Neural progenitor cell (in vitro differentiated cells): ENCODE data around the gene EPS8. TPM values are rescaled to one million over a fixed set of nuclear protein-coding genes. Genes with fewer than 3 reads are reported as not detected.
A peak's percentile ranks its signal among the peaks of the same experiment; 100 is the strongest.

ENCODE experiments used
- DNase-seq: peaks from one replicate; pipeline ENCODE4 v3.0.0-alpha.2; 2016; ENCODE audit warnings: low spot score
- H2AFZ ChIP-seq: fragments of 200-600 bp; sonication (generic); replicated peaks from 2 replicates; pipeline ENCODE4 v1.6.1; 2016; ENCODE audit warnings: antibody characterized with exemption
- H3F3A ChIP-seq: fragments of 200-600 bp; sonication (generic); 2 replicates; pipeline ENCODE4 v1.6.1; 2016; ENCODE audit warnings: antibody characterized with exemption, low read depth
- H3K27ac ChIP-seq: fragments of 200-600 bp; sonication (generic); 2 replicates; pipeline ENCODE4 v1.5.1; 2016; ENCODE audit warnings: mild to moderate bottlenecking
- H3K27me3 ChIP-seq: fragments of 200-600 bp; sonication (generic); 2 replicates; pipeline ENCODE4 v1.6.1; 2016; ENCODE audit warnings: mild to moderate bottlenecking, moderate library complexity
- H3K36me3 ChIP-seq: fragments of 200-600 bp; sonication (generic); 2 replicates; pipeline ENCODE4 v1.5.1; 2016
- H3K4me1 ChIP-seq: fragments of 200-600 bp; sonication (generic); 2 replicates; pipeline ENCODE4 v1.6.1; 2016; ENCODE audit warnings: mixed run types
- H3K4me2 ChIP-seq: fragments of 200-600 bp; sonication (generic); 2 replicates; pipeline ENCODE4 v1.6.1; 2016
- H3K4me3 ChIP-seq: fragments of 200-600 bp; sonication (generic); 2 replicates; pipeline ENCODE4 v1.5.1; 2016
- H3K79me2 ChIP-seq: fragments of 200-600 bp; sonication (generic); 2 replicates; pipeline ENCODE4 v1.6.1; 2016; ENCODE audit warnings: low read depth
- H3K9ac ChIP-seq: fragments of 200-600 bp; sonication (generic); 2 replicates; pipeline ENCODE4 v1.6.1; 2016
- H3K9me3 ChIP-seq: fragments of 200-600 bp; sonication (generic); 2 replicates; pipeline ENCODE4 v1.5.1; 2016; ENCODE audit warnings: low read depth
- H4K20me1 ChIP-seq: fragments of 200-600 bp; sonication (generic); 2 replicates; pipeline ENCODE4 v1.6.1; 2016; ENCODE audit warnings: low read depth
- H3K27ac Mint-ChIP-seq: 3 replicates; pipeline ENCODE4 v1.8.0; 2021; ENCODE audit warnings: mixed read lengths
- H3K27me3 Mint-ChIP-seq: 2 replicates; pipeline ENCODE4 v1.8.0; 2022; ENCODE audit warnings: low read depth, mild to moderate bottlenecking, inconsistent platforms, moderate library complexity, mixed read lengths; ENCODE audit not compliant: insufficient read depth
- H3K36me3 Mint-ChIP-seq: 3 replicates; pipeline ENCODE4 v1.8.0; 2021; ENCODE audit warnings: mixed read lengths
- H3K4me1 Mint-ChIP-seq: 3 replicates; pipeline ENCODE4 v1.8.0; 2021; ENCODE audit warnings: mixed read lengths
- H3K4me3 Mint-ChIP-seq: 3 replicates; pipeline ENCODE4 v1.8.0; 2021; ENCODE audit warnings: mild to moderate bottlenecking, moderate library complexity, mixed read lengths
- H3K9me3 Mint-ChIP-seq: 3 replicates; pipeline ENCODE4 v1.8.0; 2020; ENCODE audit warnings: mixed read lengths
- CTCF ChIP-seq: fragments of 200-600 bp; sonication (generic); IDR thresholded peaks from 2 replicates; pipeline ENCODE4 v1.5.1; 2017; ENCODE audit warnings: antibody characterized with exemption, mild to moderate bottlenecking
- EZH2 ChIP-seq: fragments of 200-600 bp; sonication (generic); IDR thresholded peaks from 2 replicates; pipeline ENCODE4 v1.6.1; 2017; ENCODE audit warnings: antibody characterized with exemption, mild to moderate bottlenecking, moderate library complexity
- EZH2phosphoT487 ChIP-seq: fragments of 200-600 bp; sonication (generic); IDR thresholded peaks from 2 replicates; pipeline ENCODE4 v1.6.1; 2017; ENCODE audit warnings: antibody characterized with exemption
- total RNA-seq: library from RNA; depleted of rRNA; stranded (reverse); fragments of >200 nt; gene quantifications from 2 replicates; pipeline ENCODE4 v1.2.3, GENCODE V29; 2015; ENCODE audit warnings: low replicate concordance

EPS8 gene
- total RNA-seq, 1 donor from 2014 or later: 17.0 TPM

- no peak overlapping the region for H2AFZ ChIP-seq
- Mint-ChIP-seq H3K27ac (peak overlapping the region; percentile 85), H3K27me3 (no peaks in the 10 kb centered on the region), H3K4me1 (peaks cover 58% of the 10 kb centered on the region), H3K36me3 (peaks cover 4% of the 10 kb centered on the region), H3K4me3 (no peak overlapping the region), H3K9me3 (no peaks in the 10 kb centered on the region)
- no peak for TF ChIP-seq CTCF
- TF ChIP-seq EZH2: no peak
- no peak for TF ChIP-seq EZH2phosphoT487
- H3K27ac ChIP-seq: no peak overlapping the region
- no peak overlapping the region for H3K4me3 ChIP-seq
- H3F3A ChIP-seq: no peaks in the 10 kb centered on the region
- H4K20me1 ChIP-seq: no peaks in the 10 kb centered on the region
- H3K9ac ChIP-seq: no peak overlapping the region
- H3K4me1 ChIP-seq: peaks cover 13% of the 10 kb centered on the region
- no peaks in the 10 kb centered on the region for H3K36me3 ChIP-seq
- DNase-seq: peak; percentile 19
- H3K4me2 ChIP-seq: no peak overlapping the region
- no peaks in the 10 kb centered on the region for H3K79me2 ChIP-seq
- H3K27me3 ChIP-seq: no peaks in the 10 kb centered on the region
- H3K9me3 ChIP-seq: no peaks in the 10 kb centered on the region
Observed at GRCh38 chr12:15672671-15673270, 116.4 kb downstream of the EPS8 start.

- Histone ChIP-seq H3K4me1 (no peaks in the 10 kb centered on the region), H3K9ac (no peak overlapping the region), H3K4me2 (no peak overlapping the region), H3K4me3 (no peak overlapping the region), H3K27me3 (no peaks in the 10 kb centered on the region), H3F3A (no peaks in the 10 kb centered on the region), H3K27ac (no peak overlapping the region), H3K36me3 (no peaks in the 10 kb centered on the region), H3K9me3 (no peaks in the 10 kb centered on the region), H4K20me1 (no peaks in the 10 kb centered on the region), H2AFZ (no peak overlapping the region), H3K79me2 (no peaks in the 10 kb centered on the region)
- Mint-ChIP-seq H3K9me3 (no peaks in the 10 kb centered on the region), H3K36me3 (peaks cover 8% of the 10 kb centered on the region), H3K4me1 (peaks cover 44% of the 10 kb centered on the region), H3K27me3 (no peaks in the 10 kb centered on the region), H3K27ac (no peak overlapping the region), H3K4me3 (no peak overlapping the region)
- no peak for DNase-seq
- TF ChIP-seq EZH2phosphoT487: no peak
- no peak for TF ChIP-seq CTCF
- TF ChIP-seq EZH2: no peak
Observed at GRCh38 chr12:15670756-15671155, 118.4 kb downstream of the EPS8 start.

GRCh38 chr12:15669256-15669948, 119.8 kb downstream of the EPS8 start:
- TF ChIP-seq CTCF (no peak), EZH2 (no peak), EZH2phosphoT487 (no peak)
- no peaks in the 10 kb centered on the region for H4K20me1 ChIP-seq

More at GRCh38 chr12:15669256-15669948, 119.8 kb downstream of the EPS8 start:
- Mint-ChIP-seq H3K36me3 (peaks cover 10% of the 10 kb centered on the region), H3K27me3 (no peaks in the 10 kb centered on the region), H3K4me3 (no peak overlapping the region), H3K9me3 (no peaks in the 10 kb centered on the region), H3K4me1 (peaks cover 36% of the 10 kb centered on the region), H3K27ac (no peak overlapping the region)
- H3K4me3 ChIP-seq: no peak overlapping the region
- no peaks in the 10 kb centered on the region for H3K4me1 ChIP-seq
- no peaks in the 10 kb centered on the region for H3F3A ChIP-seq
- H3K4me2 ChIP-seq: no peak overlapping the region
- H3K9me3 ChIP-seq: no peaks in the 10 kb centered on the region
- no peaks in the 10 kb centered on the region for H3K36me3 ChIP-seq
- no peaks in the 10 kb centered on the region for H3K27me3 ChIP-seq
- H3K27ac ChIP-seq: no peak overlapping the region
- H3K9ac ChIP-seq: no peak overlapping the region
- no peak for DNase-seq
- H2AFZ ChIP-seq: no peak overlapping the region
- H3K79me2 ChIP-seq: no peaks in the 10 kb centered on the region
